ENCODE results near the gene IL16. TPM values are rescaled to one million over a fixed set of nuclear protein-coding genes. Genes with fewer than 3 reads are reported as not detected.
"Not testable (repeated sequence)": the region's sequence is repeated elsewhere in the genome, so short reads cannot be mapped to it uniquely, and the experiment has no call there.

Gene IL16
- total RNA-seq, 2 experiments from 2014 or later, result 80.8 to 83.2 TPM

GRCh38 chr15:81313686-81314085, 117.0 kb downstream of the IL16 start:
- ChIA-PET POLR2A (no interaction called here), CTCF (no interaction called here)

GRCh38 chr15:81314378-81314777, 117.7 kb downstream of the IL16 start:
- POLR2A ChIA-PET, result no interaction called here

GRCh38 chr15:81315452-81316175, 118.9 kb downstream of the IL16 start:
- POLR2A ChIA-PET, result interaction anchor here (1.0 kb wide), 1 partner anchor 8 kb away, joined by 8 read pairs; the partner anchor contains the start of gene STARD5
- CTCF ChIA-PET, result no interaction called here

More at GRCh38 chr15:81314378-81314777, 117.7 kb downstream of the IL16 start:
- CTCF ChIA-PET, result interaction anchor here (0.7 kb wide), 1 partner anchor 864 kb away, joined by 4 read pairs; no protein-coding TSS in a partner anchor

GRCh38 chr15:81316267-81316666, 119.6 kb downstream of the IL16 start:
- ChIA-PET POLR2A (no interaction called here), CTCF (no interaction called here)

GRCh38 chr15:81317642-81318017, 121.0 kb downstream of the IL16 start:
- POLR2A ChIA-PET, result no interaction called here
- CTCF ChIA-PET, result no interaction called here

GRCh38 chr15:81321667-81322066, 125.0 kb downstream of the IL16 start:
- POLR2A ChIA-PET, result no interaction called here

GRCh38 chr15:81322676-81323253, 126.1 kb downstream of the IL16 start:
- POLR2A ChIA-PET, result interaction anchor here (1.8 kb wide), 1 partner anchor 18 kb away, joined by 6 read pairs; no protein-coding TSS in a partner anchor
- CTCF ChIA-PET, result interaction anchor here (1.2 to 1.3 kb wide), 3 partner anchors 26 to 57 kb away, joined by 3 read pairs; no protein-coding TSS in a partner anchor

More at GRCh38 chr15:81321667-81322066, 125.0 kb downstream of the IL16 start:
- CTCF ChIA-PET, result interaction anchor here (1.3 kb wide), 3 partner anchors 25 to 55 kb away, joined by 3 to 4 read pairs (median 3); no protein-coding TSS in a partner anchor

GRCh38 chr15:81323559-81323943, 126.9 kb downstream of the IL16 start:
- POLR2A ChIA-PET, result interaction anchor here (0.6 to 1.8 kb wide), 9 partner anchors 8 to 58 kb away, joined by 3 to 8 read pairs (median 5); no protein-coding TSS in a partner anchor
- CTCF ChIA-PET, result interaction anchor here (0.9 to 1.3 kb wide), 5 partner anchors 22 to 58 kb away, joined by 3 to 4 read pairs (median 3); no protein-coding TSS in a partner anchor

GRCh38 chr15:81323944-81324881, 127.5 kb downstream of the IL16 start, which contains the start of gene STARD5:
Gene STARD5 (minus strand): TSS chr15:81324141. CDS start chr15:81324099, 42 bp downstream.
- CTCF ChIA-PET, result interaction anchor here (0.9 to 1.7 kb wide), 6 partner anchors 22 to 57 kb away, joined by 3 to 6 read pairs (median 4); no protein-coding TSS in a partner anchor
- POLR2A ChIA-PET, result interaction anchor here (0.6 to 1.8 kb wide), 9 partner anchors 9 to 58 kb away, joined by 3 to 8 read pairs (median 5); no protein-coding TSS in a partner anchor

GRCh38 chr15:81326466-81327212, 130.0 kb downstream of the IL16 start:
- CTCF ChIA-PET, result interaction anchor here (1.1 to 2.0 kb wide), 4 partner anchors 10 to 60 kb away, joined by 3 to 6 read pairs (median 6); no protein-coding TSS in a partner anchor
- POLR2A ChIA-PET, result no interaction called here

- CTCF ChIA-PET, result interaction anchor here (1.1 to 2.0 kb wide), 3 partner anchors 10 to 61 kb away, joined by 5 to 6 read pairs (median 6); no protein-coding TSS in a partner anchor
- POLR2A ChIA-PET, result no interaction called here
These were observed 130.8 kb downstream of the IL16 start for GRCh38 chr15:81327516-81327915.

GRCh38 chr15:81329446-81329845, 132.8 kb downstream of the IL16 start:
- ChIA-PET CTCF (interaction anchor here (0.6 to 1.7 kb wide), 2 partner anchors 63 to 1214 kb away, joined by 3 to 5 read pairs; no protein-coding TSS in a partner anchor), POLR2A (no interaction called here)

GRCh38 chr15:81330366-81331090, 133.8 kb downstream of the IL16 start:
- ChIA-PET POLR2A (no interaction called here), CTCF (no interaction called here)

GRCh38 chr15:81331141-81331540, 134.5 kb downstream of the IL16 start:
- CTCF ChIA-PET, POLR2A ChIA-PET: not testable (repeated sequence)

- POLR2A ChIA-PET, result no interaction called here
- CTCF ChIA-PET, result no interaction called here
These were observed 134.9 kb downstream of the IL16 start for GRCh38 chr15:81331600-81331999.

- ChIA-PET POLR2A (no interaction called here), CTCF (interaction anchor here (2.6 kb wide), 1 partner anchor 57 kb away, joined by 5 read pairs; no protein-coding TSS in a partner anchor)
These were observed 135.6 kb downstream of the IL16 start for GRCh38 chr15:81332326-81332725.

- ChIA-PET CTCF (interaction anchor here (0.7 to 2.6 kb wide), 3 partner anchors 58 to 67 kb away, joined by 3 to 5 read pairs (median 3); no protein-coding TSS in a partner anchor), POLR2A (no interaction called here)
These were observed 136.7 kb downstream of the IL16 start for GRCh38 chr15:81333363-81333762.

Data from activated CD8-positive, alpha-beta memory T cell treated with anti-CD3 and anti-CD28 coated beads for 36 hours (primary cell).